Gastrocnemius medialis (tissue), 4 donors: Measurements from ENCODE around the gene TMPRSS13. TPM values are rescaled to one million over a fixed set of nuclear protein-coding genes. Genes with fewer than 3 reads are reported as not detected.

Experiments
- ATAC-seq, 2 donors: fragments of 150-250 bp; one replicate each; pipeline ENCODE4 v1.9.1; 2016
- DNase-seq, 2 donors: peaks; one replicate each; pipeline ENCODE4 v3.0.0-alpha.2; 2019
- H3K27ac ChIP-seq, 4 donors: fragments of 200-600 bp; sonication (generic); 1 replicate in 1 of 4; 2 replicates in 3 of 4; pipeline ENCODE4 v1.5.1; 2016 to 2018; ENCODE audit warnings: mild to moderate bottlenecking in 2 of 4, moderate library complexity in 1 of 4
- H3K27me3 ChIP-seq, 3 donors: fragments of 200-600 bp; sonication (generic) in 2 of 3; 1 replicate in 1 of 3; 2 replicates in 2 of 3; pipeline versions ENCODE4 v1.5.1 to v1.6.0; 2016 to 2019; ENCODE audit warnings: mild to moderate bottlenecking in 1 of 3, moderate library complexity in 1 of 3
- H3K36me3 ChIP-seq, 2 donors: fragments of 200-600 bp; sonication (generic) in 1 of 2; one replicate each; pipeline ENCODE4 v1.5.1; 2017 to 2018
- H3K4me1 ChIP-seq, 2 donors: fragments of 200-600 bp; sonication (generic) in 1 of 2; one replicate each; pipeline ENCODE4 v1.5.1; 2016 to 2017; ENCODE audit warnings: mild to moderate bottlenecking in 2 of 2
- H3K4me3 ChIP-seq, 4 donors: fragments of 200-600 bp; sonication (generic) in 3 of 4; 1 replicate in 1 of 4; 2 replicates in 3 of 4; pipeline ENCODE4 v1.5.1; 2016 to 2019; ENCODE audit warnings: mild to moderate bottlenecking in 2 of 4
- H3K9me3 ChIP-seq, 3 donors: fragments of 200-600 bp; sonication (generic) in 2 of 3; 1 replicate in 1 of 3; 2 replicates in 2 of 3; pipeline ENCODE4 v1.5.1; 2016 to 2019
- CTCF ChIP-seq, 5 experiments: fragments of 450-650 bp in 3 of 5; fragments of 200-600 bp in 2 of 5; sonication (generic) in 2 of 5; IDR thresholded peaks in 4 of 5; conservative IDR thresholded peaks in 1 of 5; 1 replicate in 4 of 5; 2 replicates in 1 of 5; pipeline ENCODE4 v1.5.1; 2016 to 2019; ENCODE audit warnings: antibody characterized with exemption in 5 of 5, mild to moderate bottlenecking in 3 of 5, moderate library complexity in 3 of 5
- POLR2A ChIP-seq, 2 donors: fragments of 450-650 bp; IDR thresholded peaks; one replicate each; pipeline ENCODE4 v1.6.1; 2017; ENCODE audit warnings: antibody characterized with exemption in 2 of 2, mild to moderate bottlenecking in 2 of 2, moderate library complexity in 2 of 2
- in situ Hi-C, 4 donors: fragments of 200-750 bp; cut with MboI; loops; one replicate each; pipeline versions ENCODE4 v1.15.0 to v1.8.0; 2017; ENCODE audit warnings: low sequenced_read_pairs in 4 of 4
- intact Hi-C: fragments of 100-400 bp; cut with DNase I; formaldehyde crosslinking; loops from one replicate; pipeline ENCODE4 v1.15.1; 2023; ENCODE audit warnings: low total_unique reads
- total RNA-seq, 4 donors: library from RNA; depleted of rRNA; stranded (reverse); fragments of >200 nt; gene quantifications; one replicate each; pipeline versions ENCODE4 v1.1.0 to v1.2.3, GENCODE V29; 2016

The TMPRSS13 gene
- total RNA-seq, 4 donors from 2014 or later = not detected

GRCh38 chr11:117941976-117942654 is 12.9 kb upstream of the TMPRSS13 start:
- H3K4me3 ChIP-seq = no peak overlapping the region
- peaks cover 0 to 6% (median 0%) of the 10 kb centered on the region in 3 donors for H3K9me3 ChIP-seq
- no peak for ATAC-seq
- no peaks in the 10 kb centered on the region for H3K36me3 ChIP-seq
- H3K4me1 ChIP-seq = peaks cover 0 to 2% of the 10 kb centered on the region in 2 donors
- TF ChIP-seq POLR2A (IDR thresholded peaks at IDR 0.05) (no peak), CTCF (IDR thresholded peaks at IDR 0.05 in 4 of 5, conservative IDR thresholded peaks at IDR 0.05 in 1 of 5) (no peak)
- in situ Hi-C loops (loop anchor here in 2 of 4 donors (5.0 to 10.0 kb wide), 4 partner anchors 95 to 517 kb away; no protein-coding TSS in a partner anchor), intact Hi-C loops (loop anchor here (10.0 kb wide), 2 partner anchors 113 to 517 kb away; no protein-coding TSS in a partner anchor)
- no peak overlapping the region for H3K27ac ChIP-seq
- H3K27me3 ChIP-seq = no peaks in the 10 kb centered on the region
- no peak for DNase-seq

GRCh38 chr11:117941163-117941707 is 12.0 kb upstream of the TMPRSS13 start:
- Histone ChIP-seq H3K4me1 (no peaks in the 10 kb centered on the region), H3K9me3 (peaks cover 0 to 6% (median 0%) of the 10 kb centered on the region in 3 donors), H3K27ac (no peak overlapping the region), H3K27me3 (no peaks in the 10 kb centered on the region), H3K36me3 (no peaks in the 10 kb centered on the region), H3K4me3 (no peak overlapping the region)
- in situ Hi-C loops (loop anchor here in 2 of 4 donors (5.0 to 10.0 kb wide), 4 partner anchors 94 to 516 kb away; no protein-coding TSS in a partner anchor), intact Hi-C loops (loop anchor here (10.0 kb wide), 2 partner anchors 114 to 516 kb away; no protein-coding TSS in a partner anchor)
- ATAC-seq (no peak), DNase-seq (no peak)
- TF ChIP-seq CTCF (IDR thresholded peaks at IDR 0.05 in 4 of 5, conservative IDR thresholded peaks at IDR 0.05 in 1 of 5) = no peak
- TF ChIP-seq POLR2A (IDR thresholded peaks at IDR 0.05) = no peak

GRCh38 chr11:117940736-117941135 is 11.5 kb upstream of the TMPRSS13 start:
- in situ Hi-C loops = loop anchor here in 2 of 4 donors (5.0 to 10.0 kb wide), 4 partner anchors 93 to 516 kb away; no protein-coding TSS in a partner anchor
- intact Hi-C loops = loop anchor here (10.0 kb wide), 2 partner anchors 114 to 516 kb away; no protein-coding TSS in a partner anchor
- Histone ChIP-seq H3K27me3 (no peaks in the 10 kb centered on the region), H3K9me3 (peaks cover 0 to 6% (median 0%) of the 10 kb centered on the region in 3 donors), H3K27ac (no peak overlapping the region), H3K4me3 (no peak overlapping the region), H3K4me1 (no peaks in the 10 kb centered on the region), H3K36me3 (no peaks in the 10 kb centered on the region)
- DNase-seq (no peak), ATAC-seq (no peak)
- TF ChIP-seq POLR2A (IDR thresholded peaks at IDR 0.05) (no peak), CTCF (IDR thresholded peaks at IDR 0.05 in 4 of 5, conservative IDR thresholded peaks at IDR 0.05 in 1 of 5) (no peak)

GRCh38 chr11:117936973-117937372 is 7.8 kb upstream of the TMPRSS13 start:
- intact Hi-C loops = no loop called here
- H3K4me3 ChIP-seq = no peak overlapping the region
- ATAC-seq = no peak
- no peak overlapping the region for H3K27ac ChIP-seq
- H3K4me1 ChIP-seq = no peaks in the 10 kb centered on the region
- DNase-seq = no peak
- H3K36me3 ChIP-seq = no peaks in the 10 kb centered on the region
- no peaks in the 10 kb centered on the region for H3K9me3 ChIP-seq
- H3K27me3 ChIP-seq = peaks cover 0 to 3% (median 0%) of the 10 kb centered on the region in 3 donors
- no peak for TF ChIP-seq POLR2A (IDR thresholded peaks at IDR 0.05)
- TF ChIP-seq CTCF (IDR thresholded peaks at IDR 0.05 in 4 of 5, conservative IDR thresholded peaks at IDR 0.05 in 1 of 5) = no peak
- in situ Hi-C loops = no loop called here
